Transverse colon (tissue), 3 donors: Measurements from ENCODE around the gene COMP.

Experiments used
- POLR2A ChIP-seq: fragments of 450-650 bp; IDR thresholded peaks from one replicate; pipeline ENCODE4 v1.6.1; 2016; ENCODE audit warnings: antibody characterized with exemption, mild to moderate bottlenecking, moderate library complexity
- TF ChIP-seq, protein P1 (sequence below), 5 experiments: fragments of 200-600 bp in 3 of 5; fragments of 450-650 bp in 2 of 5; sonication (generic) in 3 of 5; IDR thresholded peaks; 1 replicate in 2 of 5; 2 replicates in 3 of 5; pipeline ENCODE4 v1.5.1; 2016 to 2017; ENCODE audit warnings: antibody characterized with exemption in 5 of 5, inconsistent platforms in 3 of 5, mild to moderate bottlenecking in 2 of 5, moderate library complexity in 1 of 5

- TF ChIP-seq, protein P1, sequence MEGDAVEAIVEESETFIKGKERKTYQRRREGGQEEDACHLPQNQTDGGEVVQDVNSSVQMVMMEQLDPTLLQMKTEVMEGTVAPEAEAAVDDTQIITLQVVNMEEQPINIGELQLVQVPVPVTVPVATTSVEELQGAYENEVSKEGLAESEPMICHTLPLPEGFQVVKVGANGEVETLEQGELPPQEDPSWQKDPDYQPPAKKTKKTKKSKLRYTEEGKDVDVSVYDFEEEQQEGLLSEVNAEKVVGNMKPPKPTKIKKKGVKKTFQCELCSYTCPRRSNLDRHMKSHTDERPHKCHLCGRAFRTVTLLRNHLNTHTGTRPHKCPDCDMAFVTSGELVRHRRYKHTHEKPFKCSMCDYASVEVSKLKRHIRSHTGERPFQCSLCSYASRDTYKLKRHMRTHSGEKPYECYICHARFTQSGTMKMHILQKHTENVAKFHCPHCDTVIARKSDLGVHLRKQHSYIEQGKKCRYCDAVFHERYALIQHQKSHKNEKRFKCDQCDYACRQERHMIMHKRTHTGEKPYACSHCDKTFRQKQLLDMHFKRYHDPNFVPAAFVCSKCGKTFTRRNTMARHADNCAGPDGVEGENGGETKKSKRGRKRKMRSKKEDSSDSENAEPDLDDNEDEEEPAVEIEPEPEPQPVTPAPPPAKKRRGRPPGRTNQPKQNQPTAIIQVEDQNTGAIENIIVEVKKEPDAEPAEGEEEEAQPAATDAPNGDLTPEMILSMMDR (IDR thresholded peaks at IDR 0.05): no peak
- TF ChIP-seq POLR2A: no peak
These were observed 2.3 kb upstream of the COMP start for GRCh38 chr19:18793144-18794028.
